GM19099 (cell line): ENCODE data around the gene CA5A.

Experiments
- POLR2A ChIP-seq: IDR thresholded peaks from 3 replicates; pipeline ENCODE4 v1.6.1; 2011; ENCODE audit warnings: low read depth; ENCODE audit not compliant: insufficient read length; ENCODE audit errors: extremely low read depth

The CA5A gene

GRCh38 chr16:87950765-87951551 lies 14.6 kb upstream of the CA5A start, which contains the start of gene BANP:
Gene BANP (plus strand): TSS chr16:87951434. CDS start chr16:87975116, 23,682 bp downstream.
- peak; percentile 51 for TF ChIP-seq POLR2A

GRCh38 chr16:87949071-87949744 lies 12.9 kb upstream of the CA5A start:
- no peak for TF ChIP-seq POLR2A

- TF ChIP-seq POLR2A, result no peak
Measured at GRCh38 chr16:87948735-87949070, 12.4 kb upstream of the CA5A start.

DNA sequence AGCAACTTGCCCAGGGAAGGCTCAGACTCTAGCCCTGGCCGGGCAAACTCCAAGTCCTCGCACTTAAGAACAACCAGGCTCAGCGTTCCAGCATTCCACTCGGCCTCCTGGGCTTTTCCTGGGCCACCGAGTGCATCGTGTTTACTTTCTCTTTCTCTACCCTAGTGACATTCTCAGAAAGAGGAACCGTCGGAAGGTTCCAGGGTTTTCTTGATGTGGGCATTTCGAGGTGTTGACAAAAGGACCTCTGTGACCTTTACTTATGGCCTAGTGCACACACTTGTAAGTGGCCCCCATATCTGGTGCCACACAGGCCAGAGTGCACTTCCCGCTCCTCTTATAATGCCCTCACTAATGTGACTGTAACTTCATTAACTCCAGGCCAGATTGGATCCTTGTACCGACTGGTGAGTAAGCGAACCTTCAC lies 11.8 kb upstream of the CA5A start:
- TF ChIP-seq POLR2A, result no peak

DNA sequence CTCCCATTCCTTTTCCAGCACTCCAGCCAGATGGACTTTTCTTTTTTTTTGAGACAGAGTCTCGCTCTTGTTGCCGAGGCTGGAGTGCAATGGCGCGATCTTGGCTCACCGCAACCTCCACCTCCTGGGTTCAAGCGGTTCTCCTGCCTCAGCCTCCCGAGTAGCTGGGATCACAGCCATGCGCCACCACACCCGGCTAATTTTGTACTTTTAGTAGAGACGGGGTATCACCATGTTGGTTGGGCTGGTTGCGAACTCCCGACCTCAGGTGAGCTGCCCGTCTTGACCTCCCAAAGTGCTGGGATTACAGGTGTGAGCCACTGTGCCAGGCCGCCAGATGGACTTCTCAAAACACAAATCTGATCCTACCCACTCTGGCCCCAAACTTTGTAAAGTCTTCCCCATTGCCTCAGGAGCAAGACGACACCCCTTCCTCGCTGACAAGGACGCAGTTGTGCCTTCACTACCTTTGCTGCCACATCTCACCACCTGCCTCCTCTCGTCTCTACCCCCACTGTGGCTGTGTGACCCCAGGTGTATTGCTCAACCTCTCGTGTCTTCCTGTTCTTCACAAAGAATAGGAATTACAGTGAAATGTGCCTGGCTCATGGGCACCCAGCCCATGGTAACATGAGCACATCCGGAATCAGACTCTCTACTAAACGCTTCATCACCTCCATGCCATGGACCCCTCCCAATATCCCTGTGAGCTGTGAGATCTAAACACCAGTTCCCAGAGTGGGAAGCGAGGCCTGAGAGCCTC lies 11.2 kb upstream of the CA5A start:
- TF ChIP-seq POLR2A, result no peak

DNA sequence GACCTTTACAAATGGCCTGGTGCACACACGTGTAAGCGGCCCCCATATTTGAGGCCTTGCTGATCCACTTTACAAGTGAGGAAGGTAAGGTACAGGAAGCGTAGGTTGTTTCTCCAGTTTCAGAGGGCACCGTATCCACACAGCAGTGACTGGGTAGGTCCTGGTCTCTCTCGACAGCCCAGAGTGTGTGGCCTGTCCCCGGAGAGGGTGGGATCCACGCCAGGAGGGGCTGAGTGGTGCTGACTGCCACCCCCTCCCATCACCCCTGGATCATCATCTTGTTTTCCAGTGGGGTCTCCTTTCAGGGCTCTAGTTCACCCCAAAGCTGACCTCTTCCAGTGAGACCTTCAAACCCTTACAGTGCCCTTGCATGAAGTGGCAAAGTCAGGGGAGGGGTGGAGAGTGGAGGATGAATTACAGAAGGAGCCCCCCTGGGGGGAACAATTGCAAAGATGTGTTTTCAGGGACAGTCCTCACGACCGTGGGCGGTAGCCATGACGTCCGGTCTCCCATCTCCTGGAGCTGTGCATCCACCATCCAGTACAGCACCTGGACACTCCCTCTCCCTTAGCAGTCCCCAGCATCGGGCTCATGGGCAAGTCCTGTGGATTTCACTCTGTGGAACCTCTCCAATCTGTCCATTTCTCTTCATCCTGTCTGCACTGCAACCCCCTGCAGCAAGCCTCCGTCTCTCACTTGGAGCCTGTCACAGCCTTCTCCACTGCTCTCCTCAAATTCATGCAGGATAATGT lies 10.4 kb upstream of the CA5A start:
- TF ChIP-seq POLR2A, result no peak

- TF ChIP-seq POLR2A, result peak; percentile 24
Measured at GRCh38 chr16:87945351-87946042, 9.2 kb upstream of the CA5A start.

DNA sequence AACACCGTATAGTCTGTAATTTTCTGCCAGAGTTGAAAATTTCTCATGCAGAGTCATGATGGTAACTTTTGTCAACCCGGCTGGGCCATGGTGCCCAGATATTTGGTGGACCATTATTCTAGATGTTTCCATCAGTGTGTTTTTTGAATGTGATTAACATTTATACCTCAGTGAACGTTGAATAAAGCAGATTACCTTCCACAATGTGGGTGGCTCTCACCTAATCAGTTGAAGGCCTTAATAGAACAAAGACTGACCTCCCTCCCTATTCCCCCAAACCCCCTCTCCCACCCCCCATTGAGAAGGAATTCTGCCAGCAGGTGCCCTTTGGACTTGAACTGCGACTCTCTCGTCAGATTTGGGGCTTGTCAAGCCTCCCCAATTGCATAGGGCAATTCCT lies 6.4 kb upstream of the CA5A start:
- TF ChIP-seq POLR2A, result no peak

DNA sequence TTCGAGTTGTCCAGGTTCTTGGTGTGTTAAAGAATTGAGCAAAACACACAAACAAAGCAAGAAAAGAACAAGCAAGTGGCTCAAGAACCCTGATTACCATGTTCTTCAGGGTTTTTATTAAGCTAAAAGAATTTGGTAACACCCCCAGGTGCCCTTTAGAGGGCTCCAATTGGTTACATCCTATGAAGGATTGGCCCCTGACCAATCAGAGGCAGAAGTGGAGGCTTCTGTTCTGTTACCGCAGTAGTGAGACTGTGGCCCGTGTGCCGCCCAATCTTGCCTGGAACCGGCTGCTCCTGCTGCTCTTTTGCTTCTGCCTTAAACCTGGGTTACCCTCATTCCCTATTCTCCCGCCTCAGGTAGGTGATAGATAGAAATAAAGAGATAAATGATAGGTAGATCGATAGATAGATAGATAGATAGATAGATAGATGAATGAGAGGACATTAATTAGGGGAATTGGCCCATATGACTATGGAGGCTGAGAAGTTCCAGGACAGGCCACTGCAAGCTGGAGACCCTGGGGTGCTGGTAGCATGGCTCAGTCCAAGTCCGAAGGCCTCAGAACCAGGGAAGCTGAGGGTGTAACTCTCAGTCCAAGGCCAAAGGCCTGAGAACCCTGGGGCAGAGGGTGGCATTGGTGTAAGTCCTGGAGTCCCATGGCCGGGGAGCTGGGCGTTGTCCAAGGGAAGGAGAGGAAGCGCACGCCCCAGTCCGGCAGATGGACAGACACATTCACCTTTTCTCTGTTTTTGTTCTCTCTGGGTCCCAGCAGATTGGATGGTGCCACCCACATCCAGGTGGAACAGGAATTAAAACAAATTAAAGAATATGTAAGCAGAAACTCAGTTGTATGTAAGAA lies 3.5 kb upstream of the CA5A start:
- TF ChIP-seq POLR2A, result no peak

GRCh38 chr16:87938412-87938949 lies 2.2 kb upstream of the CA5A start:
- no peak for TF ChIP-seq POLR2A

DNA sequence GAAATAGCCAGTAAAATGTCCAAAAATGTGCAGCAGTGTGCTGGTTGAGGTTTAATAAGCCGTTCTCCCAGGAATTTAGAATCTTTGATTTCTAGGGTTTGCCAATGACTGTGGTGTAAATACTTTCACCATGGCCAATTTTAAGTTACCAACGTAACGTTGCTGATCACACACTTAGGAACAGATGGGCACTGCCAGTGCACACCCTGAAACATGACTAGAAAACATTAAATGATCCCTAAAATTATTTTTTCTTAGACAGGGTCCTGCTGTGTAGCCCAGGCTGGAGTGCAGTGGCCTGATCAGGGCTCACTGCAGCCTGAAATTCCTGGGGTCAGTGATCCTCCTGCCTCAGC lies 3.2 kb downstream of the CA5A start:
- no peak for TF ChIP-seq POLR2A

- no peak for TF ChIP-seq POLR2A
Measured at GRCh38 chr16:87931504-87931903, 4.8 kb downstream of the CA5A start.

GRCh38 chr16:87930456-87930855 lies 5.9 kb downstream of the CA5A start:
- no peak for TF ChIP-seq POLR2A
